OCI-M2 (cell line): ENCODE data around the gene ZNF514.
A peak's percentile ranks its signal among the peaks of the same experiment; 100 is the strongest.
"Not testable (repeated sequence)": the region's sequence is repeated elsewhere in the genome, so short reads cannot be mapped to it uniquely, and the experiment has no call there.

Source experiments
- DNase-seq: peaks from one replicate; lab custom pipeline; 2025; ENCODE audit not compliant: unreplicated experiment; lab: John Stamatoyannopoulos, UW

The ZNF514 gene

GRCh38 chr2:95159690-95160449 is at the start of gene ZNF514:
Gene ZNF514 (minus strand): TSS chr2:95159848. CDS start chr2:95153253, 6,595 bp downstream.
- no peak for DNase-seq

GRCh38 chr2:95208106-95208505 is 48.5 kb upstream of the ZNF514 start:
- no peak for DNase-seq

GRCh38 chr2:95207111-95207961 is 47.7 kb upstream of the ZNF514 start, which contains the start of gene ZNF892:
Gene ZNF892 (plus strand): TSS chr2:95207521. CDS start chr2:95207816, 295 bp downstream.
- peak; percentile 66 for DNase-seq

GRCh38 chr2:95206096-95206495 is 46.4 kb upstream of the ZNF514 start:
- no peak for DNase-seq

DNA sequence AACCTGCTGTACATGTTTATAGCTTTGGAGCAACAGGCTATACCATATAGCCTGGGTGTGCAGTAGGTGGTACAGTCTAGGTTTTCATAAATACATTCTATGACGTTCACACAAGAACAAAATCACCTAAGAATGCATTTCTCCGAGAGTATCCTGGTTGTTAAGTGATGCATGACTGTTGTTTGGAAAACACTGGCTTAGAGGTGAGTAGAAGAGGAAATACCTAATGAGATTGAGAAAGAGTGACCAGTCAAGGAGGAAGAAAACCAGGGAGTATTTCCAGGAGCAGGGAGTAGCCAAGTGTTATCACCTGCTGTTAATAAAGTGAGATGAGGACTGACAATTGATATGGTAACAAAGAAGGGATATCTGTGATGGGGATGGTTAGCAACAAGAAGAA is 44.7 kb upstream of the ZNF514 start:
- DNase-seq = no peak

DNA sequence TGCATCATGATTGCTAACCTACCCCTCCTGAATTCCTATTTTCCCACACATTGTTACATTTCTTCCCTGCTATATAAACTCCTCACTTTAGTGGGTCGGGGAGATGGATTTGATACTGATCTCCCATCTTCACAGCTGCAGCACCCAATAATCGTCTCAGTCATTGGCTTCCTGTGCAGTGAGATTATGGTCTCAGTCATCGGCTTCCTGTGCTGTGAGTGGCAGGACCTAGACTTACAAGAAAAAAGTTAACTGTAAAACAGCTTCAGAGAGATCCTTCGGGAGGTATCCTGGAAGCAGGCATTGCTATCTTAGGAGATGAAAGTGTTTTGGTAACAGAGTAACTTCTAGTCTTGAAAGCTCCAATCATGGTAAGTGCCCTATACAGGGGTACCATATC is 44.3 kb upstream of the ZNF514 start:
- DNase-seq = no peak

DNA sequence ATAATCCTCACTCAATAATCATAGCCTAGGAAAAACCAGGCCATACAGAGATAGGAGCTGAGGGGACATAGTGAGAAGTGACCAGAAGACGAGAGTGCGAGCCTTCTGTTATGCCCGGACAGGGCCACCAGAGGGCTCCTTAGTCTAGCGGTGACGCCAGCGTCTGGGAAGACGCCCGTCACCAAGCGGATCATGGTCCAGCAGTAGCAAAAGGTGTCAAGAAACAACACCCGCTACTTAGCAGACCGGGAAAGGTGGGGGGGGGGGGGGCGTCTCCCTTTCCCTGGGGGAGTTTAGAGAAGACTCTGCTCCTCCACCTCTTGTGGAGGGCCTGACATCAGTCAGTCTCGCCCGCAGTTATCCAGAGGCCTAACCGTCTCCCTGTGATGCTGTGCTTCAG is 33.3 kb upstream of the ZNF514 start:
- DNase-seq = not testable (repeated sequence)

GRCh38 chr2:95185973-95186372 is 26.3 kb upstream of the ZNF514 start:
- DNase-seq = no peak

- DNase-seq = no peak
Observed at GRCh38 chr2:95185197-95185596, 25.5 kb upstream of the ZNF514 start.

- DNase-seq = no peak
Observed at GRCh38 chr2:95181774-95182173, 22.1 kb upstream of the ZNF514 start.

DNA sequence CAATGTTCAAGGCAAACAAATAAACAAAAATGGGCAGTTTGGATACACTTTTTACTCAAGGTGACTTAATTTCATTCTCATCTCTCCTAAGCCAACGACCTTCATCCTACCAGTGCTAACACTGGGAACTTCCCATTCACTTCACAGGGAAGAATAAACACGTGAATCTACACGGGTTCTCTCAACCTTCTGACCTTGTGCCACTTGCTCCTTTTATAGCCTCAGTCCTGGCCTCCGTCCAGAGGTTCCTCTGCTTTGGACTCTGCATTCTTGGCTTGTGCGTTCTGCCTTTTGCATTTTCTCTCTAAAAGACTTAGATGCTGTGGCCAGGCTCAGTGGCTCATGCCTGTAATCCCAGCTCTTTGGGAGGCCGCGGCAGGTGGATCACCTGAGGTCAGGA is 19.8 kb upstream of the ZNF514 start:
- no peak for DNase-seq

DNA sequence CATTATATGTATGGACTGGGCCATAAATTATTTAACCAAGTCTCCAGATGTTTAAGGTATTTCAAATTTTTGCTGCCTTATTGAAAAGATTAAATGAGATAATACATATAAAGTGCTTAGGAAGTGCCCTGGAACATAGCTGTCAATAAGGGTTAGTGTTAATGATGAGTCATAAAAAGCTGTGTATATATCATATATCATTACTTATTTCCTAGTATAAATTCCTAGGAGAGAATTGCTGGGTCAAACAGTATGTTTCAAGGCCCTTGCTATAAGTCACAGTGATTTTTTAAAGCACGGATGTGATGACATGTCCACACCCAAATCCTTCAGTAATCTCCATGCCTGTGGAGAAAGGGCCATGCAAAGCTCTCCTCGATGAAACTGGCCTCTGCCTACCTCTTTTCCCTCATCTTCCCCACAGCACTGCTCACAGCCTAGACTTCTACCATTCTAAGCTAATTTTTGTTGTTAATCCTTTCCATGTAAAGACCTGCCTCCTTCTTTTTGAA is 14.4 kb upstream of the ZNF514 start:
- no peak for DNase-seq

DNA sequence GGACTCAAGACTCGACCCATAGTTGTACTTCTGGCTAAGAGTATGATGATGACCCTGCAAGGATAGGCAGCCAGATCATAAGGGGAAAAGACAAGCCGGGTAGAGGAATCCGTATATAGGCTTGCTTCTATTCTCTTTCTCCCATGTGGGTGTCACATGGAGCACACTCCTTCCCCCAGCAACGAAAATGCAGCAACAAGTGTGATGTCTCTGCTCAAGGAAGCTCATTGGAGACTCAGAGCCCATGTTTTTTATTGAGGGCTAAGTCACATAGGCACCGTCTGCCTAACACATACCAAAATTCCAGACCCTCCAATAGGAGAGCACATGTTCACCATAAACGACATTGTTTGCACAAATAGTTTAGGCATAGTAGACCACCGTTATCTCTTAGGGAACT is 12.3 kb upstream of the ZNF514 start:
- DNase-seq = no peak

DNA sequence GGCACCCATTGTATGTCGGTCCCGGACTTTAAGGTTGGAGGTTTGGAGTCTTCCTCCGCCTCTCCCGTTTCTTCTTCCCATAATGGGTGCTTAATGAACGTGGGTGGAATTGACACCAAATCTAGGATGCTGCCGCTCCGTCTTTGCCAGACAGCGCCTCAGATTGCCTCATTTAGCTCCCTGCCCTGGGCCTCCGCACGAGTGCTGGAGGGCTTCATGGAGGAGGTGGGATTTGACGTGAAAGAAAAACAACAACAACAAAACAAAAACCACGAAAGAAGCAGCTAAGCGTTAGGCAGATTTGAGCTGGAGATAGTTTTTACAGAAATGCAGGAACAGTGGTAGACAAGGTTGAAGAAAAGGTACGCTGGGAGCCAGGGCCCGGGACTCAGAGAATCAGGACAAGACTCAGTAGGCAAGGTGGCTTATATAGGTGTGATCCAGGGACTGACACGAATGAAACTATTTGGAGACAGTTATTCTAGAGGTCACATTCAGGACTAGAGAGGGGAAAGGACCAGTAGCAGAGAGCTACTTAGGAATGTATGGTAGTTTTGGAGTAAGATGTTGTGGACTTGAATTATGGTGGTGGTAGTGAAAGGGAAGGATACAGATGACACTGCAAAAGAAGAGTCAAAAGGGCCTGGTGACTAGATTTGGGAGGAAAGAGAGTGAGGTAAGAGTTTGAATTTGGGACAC is 6.6 kb upstream of the ZNF514 start:
- DNase-seq = no peak

DNA sequence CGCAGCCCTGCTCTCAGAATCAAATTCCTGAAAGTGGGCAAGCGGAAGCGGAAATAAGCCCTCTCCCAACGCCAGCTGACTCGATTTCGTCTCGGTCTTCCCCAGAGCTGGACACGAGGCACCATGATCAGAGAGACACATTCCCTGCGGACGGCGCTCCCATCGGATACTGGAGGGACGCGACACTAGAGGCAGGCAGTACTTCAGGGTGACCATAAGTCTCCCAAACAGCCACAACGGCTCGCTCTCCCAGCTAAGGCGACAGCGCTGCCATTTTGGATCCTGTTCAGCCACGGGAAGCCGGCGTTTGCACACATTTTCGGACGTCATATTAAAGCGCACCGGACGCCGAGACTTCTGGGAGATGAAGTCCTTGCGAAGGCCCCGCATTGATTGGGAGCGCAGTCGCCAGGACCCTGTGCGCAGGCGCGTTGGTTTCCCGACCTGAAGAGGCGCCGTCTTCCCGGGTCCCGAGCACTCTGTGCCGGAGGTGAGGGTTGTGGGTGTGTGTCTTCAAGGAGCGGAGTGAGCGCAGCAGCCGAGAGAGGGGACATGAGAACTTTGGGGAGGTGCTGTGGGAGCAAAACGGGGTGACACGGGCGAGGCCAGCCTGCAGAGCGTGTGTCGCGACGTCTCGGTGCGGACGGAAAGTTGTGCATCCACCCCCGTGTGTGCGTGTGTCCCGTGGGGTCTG is 5.9 kb upstream of the ZNF514 start, which contains the start of gene ZNF2:
ZNF2 (plus strand) TSS at position 439 of the 694 bp plus-strand sequence. CDS start 10,418 bp downstream, outside the sequence.
- DNase-seq = peak; percentile 70

- no peak for DNase-seq
Observed at GRCh38 chr2:95165030-95165370, 5.4 kb upstream of the ZNF514 start.

GRCh38 chr2:95158891-95159619 is 593 bp downstream of the ZNF514 start:
- no peak for DNase-seq

- no peak for DNase-seq
Observed at GRCh38 chr2:95158441-95158840, 1.2 kb downstream of the ZNF514 start.

GRCh38 chr2:95149397-95149984 is 10.2 kb downstream of the ZNF514 start:
- DNase-seq = no peak

DNA sequence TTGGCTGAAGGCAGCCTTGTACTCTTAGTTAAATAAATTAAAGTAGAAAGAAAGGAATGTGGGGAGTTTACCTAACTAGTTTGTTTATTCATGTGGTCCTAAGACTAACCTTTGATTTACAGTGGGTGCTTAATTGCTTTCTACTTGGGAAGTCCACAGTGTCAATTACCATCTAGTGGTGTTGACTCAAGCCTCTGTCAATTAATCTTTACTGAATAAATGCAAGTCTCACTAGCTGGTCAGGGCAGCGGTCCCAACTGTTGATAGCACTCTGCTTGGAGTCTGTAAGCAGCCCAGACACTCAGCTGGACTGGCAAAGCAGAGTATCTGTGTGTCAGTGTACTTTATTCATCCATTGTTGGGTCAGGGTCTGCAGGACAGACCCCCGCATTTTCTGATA is 15.8 kb downstream of the ZNF514 start:
- no peak for DNase-seq
